ENCODE data around the gene CRADD.

CRADD gene

GRCh38 chr12:93784339-93785086 lies 107.3 kb downstream of the CRADD start:
- H3K4me1 ChIP-seq (ENCODE audit: control insufficient read depth, insufficient read depth, low read length): peaks cover 29% of the 10 kb centered on the region
- peak overlapping the region; percentile 86 for H3K27ac ChIP-seq (ENCODE audit: low read length)
- peak overlapping the region in 1 of 2 donors; percentile 16 for H3K4me3 ChIP-seq (ENCODE audit: low read length in 2 of 2)
- peak overlapping the region; percentile 43 to 49 for H3K9ac ChIP-seq (ENCODE audit: low read length in 2 of 2)
- H3K9me3 ChIP-seq (ENCODE audit: control insufficient read depth in 2 of 2, low read length in 2 of 2): no peaks in the 10 kb centered on the region
- no peaks in the 10 kb centered on the region for H3K27me3 ChIP-seq (ENCODE audit: control insufficient read depth in 1 of 2, insufficient read depth in 2 of 2, low read length in 2 of 2)
- no peaks in the 10 kb centered on the region for H3K36me3 ChIP-seq (ENCODE audit: control insufficient read depth in 2 of 2, insufficient read depth in 2 of 2, low read length in 2 of 2)

- peaks cover 20% of the 10 kb centered on the region for H3K4me1 ChIP-seq (ENCODE audit: control insufficient read depth, insufficient read depth, low read length)
- peak overlapping the region; percentile 86 for H3K27ac ChIP-seq (ENCODE audit: low read length)
- no peaks in the 10 kb centered on the region for H3K27me3 ChIP-seq (ENCODE audit: control insufficient read depth in 1 of 2, insufficient read depth in 2 of 2, low read length in 2 of 2)
- peak overlapping the region in 1 of 2 donors; percentile 49 for H3K9ac ChIP-seq (ENCODE audit: low read length in 2 of 2)
- H3K36me3 ChIP-seq (ENCODE audit: control insufficient read depth in 2 of 2, insufficient read depth in 2 of 2, low read length in 2 of 2): no peaks in the 10 kb centered on the region
- no peak overlapping the region for H3K4me3 ChIP-seq (ENCODE audit: low read length in 2 of 2)
- no peaks in the 10 kb centered on the region for H3K9me3 ChIP-seq (ENCODE audit: control insufficient read depth in 2 of 2, low read length in 2 of 2)
Measured at GRCh38 chr12:93785249-93786010, 108.3 kb downstream of the CRADD start.

GRCh38 chr12:93786656-93787397 lies 109.7 kb downstream of the CRADD start:
- H3K9me3 ChIP-seq (ENCODE audit: control insufficient read depth in 2 of 2, low read length in 2 of 2): no peaks in the 10 kb centered on the region
- no peak overlapping the region for H3K27ac ChIP-seq (ENCODE audit: low read length)
- H3K4me1 ChIP-seq (ENCODE audit: control insufficient read depth, insufficient read depth, low read length): peaks cover 20% of the 10 kb centered on the region
- no peak overlapping the region for H3K9ac ChIP-seq (ENCODE audit: low read length in 2 of 2)
- H3K36me3 ChIP-seq (ENCODE audit: control insufficient read depth in 2 of 2, insufficient read depth in 2 of 2, low read length in 2 of 2): no peaks in the 10 kb centered on the region
- H3K4me3 ChIP-seq (ENCODE audit: low read length in 2 of 2): no peak overlapping the region
- no peaks in the 10 kb centered on the region for H3K27me3 ChIP-seq (ENCODE audit: control insufficient read depth in 1 of 2, insufficient read depth in 2 of 2, low read length in 2 of 2)

DNA sequence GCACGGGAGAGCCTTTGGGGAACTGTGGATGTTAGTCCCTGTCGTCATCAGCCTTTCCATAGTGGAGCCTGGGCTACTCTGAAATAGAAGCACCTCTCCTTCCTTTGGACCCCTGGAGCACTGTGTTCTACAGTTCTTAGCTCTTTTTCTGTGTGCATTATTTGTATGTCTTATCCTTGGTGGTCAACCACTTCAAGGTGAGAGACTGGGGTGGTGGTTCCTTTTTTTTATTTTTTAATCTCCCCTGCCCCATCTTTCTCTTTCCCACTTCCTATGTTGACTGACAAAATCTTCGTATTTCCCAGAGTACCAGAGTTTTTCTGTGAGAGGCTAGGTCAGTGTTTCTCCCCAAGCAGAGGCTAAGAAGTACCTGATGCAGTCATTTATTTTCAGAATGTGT lies 111.7 kb downstream of the CRADD start:
- Histone ChIP-seq H3K36me3 (ENCODE audit: control insufficient read depth in 2 of 2, insufficient read depth in 2 of 2, low read length in 2 of 2) (no peaks in the 10 kb centered on the region), H3K4me1 (ENCODE audit: control insufficient read depth, insufficient read depth, low read length) (peaks cover 18% of the 10 kb centered on the region), H3K4me3 (ENCODE audit: low read length in 2 of 2) (no peak overlapping the region), H3K9ac (ENCODE audit: low read length in 2 of 2) (no peak overlapping the region), H3K9me3 (ENCODE audit: control insufficient read depth in 2 of 2, low read length in 2 of 2) (no peaks in the 10 kb centered on the region), H3K27ac (ENCODE audit: low read length) (no peak overlapping the region), H3K27me3 (ENCODE audit: control insufficient read depth in 1 of 2, insufficient read depth in 2 of 2, low read length in 2 of 2) (no peaks in the 10 kb centered on the region)

- Histone ChIP-seq H3K9me3 (ENCODE audit: control insufficient read depth in 2 of 2, low read length in 2 of 2) (no peaks in the 10 kb centered on the region), H3K9ac (ENCODE audit: low read length in 2 of 2) (no peak overlapping the region), H3K36me3 (ENCODE audit: control insufficient read depth in 2 of 2, insufficient read depth in 2 of 2, low read length in 2 of 2) (no peaks in the 10 kb centered on the region), H3K4me1 (ENCODE audit: control insufficient read depth, insufficient read depth, low read length) (peaks cover 10% of the 10 kb centered on the region), H3K27ac (ENCODE audit: low read length) (no peak overlapping the region), H3K4me3 (ENCODE audit: low read length in 2 of 2) (no peak overlapping the region), H3K27me3 (ENCODE audit: control insufficient read depth in 1 of 2, insufficient read depth in 2 of 2, low read length in 2 of 2) (no peaks in the 10 kb centered on the region)
Measured at GRCh38 chr12:93789767-93790166, 112.6 kb downstream of the CRADD start.

DNA sequence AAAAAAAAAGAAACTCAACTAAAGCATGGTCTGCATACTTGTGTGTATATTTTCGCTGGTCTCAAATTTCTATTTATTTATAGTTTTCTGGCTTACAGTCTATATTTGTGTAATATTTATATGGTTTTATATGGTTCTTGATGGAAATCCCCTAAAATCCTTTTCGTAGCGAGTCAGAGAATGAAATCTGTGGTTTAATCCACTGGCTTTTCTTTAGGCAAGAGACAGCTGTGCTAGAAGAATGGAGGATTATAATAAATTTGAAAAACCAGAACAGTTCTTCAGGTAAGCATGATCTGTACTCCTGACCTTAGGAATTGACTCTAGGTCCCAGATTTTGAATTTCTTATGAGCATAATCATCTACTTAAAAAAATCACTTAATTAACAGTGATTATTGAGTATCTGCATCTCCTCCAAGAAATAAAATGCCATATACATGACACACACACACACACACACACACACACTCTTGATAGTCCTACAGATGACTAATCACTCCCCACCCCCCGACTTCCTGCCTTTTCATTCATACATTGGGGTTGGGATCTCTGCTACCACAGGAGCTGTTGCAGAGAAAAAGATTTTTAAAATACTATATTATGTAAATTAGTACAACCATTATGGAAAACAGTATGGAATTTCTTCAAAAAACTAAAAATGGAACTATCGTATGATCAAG lies 113.4 kb downstream of the CRADD start:
- H3K9ac ChIP-seq (ENCODE audit: low read length in 2 of 2): no peak overlapping the region
- no peaks in the 10 kb centered on the region for H3K27me3 ChIP-seq (ENCODE audit: control insufficient read depth in 1 of 2, insufficient read depth in 2 of 2, low read length in 2 of 2)
- H3K36me3 ChIP-seq (ENCODE audit: control insufficient read depth in 2 of 2, insufficient read depth in 2 of 2, low read length in 2 of 2): no peaks in the 10 kb centered on the region
- no peaks in the 10 kb centered on the region for H3K9me3 ChIP-seq (ENCODE audit: control insufficient read depth in 2 of 2, low read length in 2 of 2)
- no peak overlapping the region for H3K27ac ChIP-seq (ENCODE audit: low read length)
- H3K4me1 ChIP-seq (ENCODE audit: control insufficient read depth, insufficient read depth, low read length): peaks cover 5% of the 10 kb centered on the region
- H3K4me3 ChIP-seq (ENCODE audit: low read length in 2 of 2): no peak overlapping the region

DNA sequence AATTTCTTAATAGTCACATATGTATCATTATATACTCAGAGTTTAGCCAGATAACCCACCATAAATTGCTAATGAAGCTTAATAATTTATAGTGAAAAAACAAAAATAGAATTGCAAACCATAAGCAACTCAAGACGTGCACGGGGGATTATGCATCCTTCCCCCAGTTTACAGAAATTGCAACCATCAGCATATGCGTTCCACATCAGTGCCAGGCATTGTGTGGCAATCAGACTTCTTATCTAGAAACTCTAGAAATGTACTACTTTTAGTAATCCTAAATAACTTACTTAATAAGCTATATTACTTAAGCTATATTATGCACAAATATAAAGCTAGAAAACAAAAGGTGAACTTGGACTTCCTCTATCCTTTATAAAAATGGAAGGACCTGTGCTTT lies 115.8 kb downstream of the CRADD start:
- Histone ChIP-seq H3K27ac (ENCODE audit: low read length) (no peak overlapping the region), H3K4me3 (ENCODE audit: low read length in 2 of 2) (no peak overlapping the region), H3K9me3 (ENCODE audit: control insufficient read depth in 2 of 2, low read length in 2 of 2) (no peaks in the 10 kb centered on the region), H3K36me3 (ENCODE audit: control insufficient read depth in 2 of 2, insufficient read depth in 2 of 2, low read length in 2 of 2) (no peaks in the 10 kb centered on the region), H3K9ac (ENCODE audit: low read length in 2 of 2) (no peak overlapping the region), H3K4me1 (ENCODE audit: control insufficient read depth, insufficient read depth, low read length) (no peaks in the 10 kb centered on the region), H3K27me3 (ENCODE audit: control insufficient read depth in 1 of 2, insufficient read depth in 2 of 2, low read length in 2 of 2) (no peaks in the 10 kb centered on the region)

- Histone ChIP-seq H3K9ac (ENCODE audit: low read length in 2 of 2) (no peak overlapping the region), H3K36me3 (ENCODE audit: control insufficient read depth in 2 of 2, insufficient read depth in 2 of 2, low read length in 2 of 2) (no peaks in the 10 kb centered on the region), H3K9me3 (ENCODE audit: control insufficient read depth in 2 of 2, low read length in 2 of 2) (no peaks in the 10 kb centered on the region), H3K4me1 (ENCODE audit: control insufficient read depth, insufficient read depth, low read length) (no peaks in the 10 kb centered on the region), H3K27ac (ENCODE audit: low read length) (no peak overlapping the region), H3K27me3 (ENCODE audit: control insufficient read depth in 1 of 2, insufficient read depth in 2 of 2, low read length in 2 of 2) (no peaks in the 10 kb centered on the region), H3K4me3 (ENCODE audit: low read length in 2 of 2) (no peak overlapping the region)
Measured at GRCh38 chr12:93793983-93794382, 116.8 kb downstream of the CRADD start.

DNA sequence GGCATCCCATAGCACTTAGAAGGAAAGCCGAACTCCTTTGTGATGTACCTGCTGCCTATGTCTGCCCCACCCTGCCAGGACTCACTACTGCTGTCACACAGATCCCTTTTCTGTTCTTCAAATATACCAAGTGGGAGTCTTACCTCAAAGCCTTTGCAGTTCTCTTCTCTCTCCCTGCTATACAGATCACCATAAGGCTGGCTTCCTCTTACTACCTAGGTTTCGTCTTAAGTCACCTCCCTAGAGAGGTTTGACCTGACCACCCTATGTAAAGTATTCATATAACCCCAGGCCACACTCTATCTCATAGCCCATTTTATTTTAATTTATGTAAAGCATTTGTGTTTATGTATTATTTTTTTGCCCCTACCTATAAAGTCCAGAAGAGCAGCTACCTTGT lies 117.6 kb downstream of the CRADD start:
- Histone ChIP-seq H3K36me3 (ENCODE audit: control insufficient read depth in 2 of 2, insufficient read depth in 2 of 2, low read length in 2 of 2) (no peaks in the 10 kb centered on the region), H3K9me3 (ENCODE audit: control insufficient read depth in 2 of 2, low read length in 2 of 2) (no peaks in the 10 kb centered on the region), H3K4me1 (ENCODE audit: control insufficient read depth, insufficient read depth, low read length) (no peaks in the 10 kb centered on the region), H3K27me3 (ENCODE audit: control insufficient read depth in 1 of 2, insufficient read depth in 2 of 2, low read length in 2 of 2) (no peaks in the 10 kb centered on the region), H3K9ac (ENCODE audit: low read length in 2 of 2) (no peak overlapping the region), H3K4me3 (ENCODE audit: low read length in 2 of 2) (no peak overlapping the region), H3K27ac (ENCODE audit: low read length) (no peak overlapping the region)

DNA sequence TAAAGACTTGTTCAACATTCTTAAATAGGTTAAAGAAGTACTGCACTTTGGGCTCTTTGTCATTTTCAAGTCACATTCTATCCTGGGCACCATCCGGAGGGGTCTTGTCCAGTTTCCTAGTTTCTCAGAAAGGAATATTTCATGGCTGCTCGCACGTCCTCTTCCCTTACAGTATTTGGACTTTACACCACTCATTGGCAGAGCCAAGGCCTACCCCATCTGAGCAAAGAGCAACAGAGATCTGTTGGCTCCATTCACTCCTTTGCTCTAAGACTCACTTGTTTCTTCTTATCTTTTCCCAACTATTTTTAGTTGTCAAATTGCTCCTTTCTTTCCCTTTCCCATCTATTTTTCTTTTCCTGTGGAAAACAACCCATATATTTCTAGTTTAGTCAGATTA lies 118.2 kb downstream of the CRADD start:
- H3K36me3 ChIP-seq (ENCODE audit: control insufficient read depth in 2 of 2, insufficient read depth in 2 of 2, low read length in 2 of 2): no peaks in the 10 kb centered on the region
- H3K9me3 ChIP-seq (ENCODE audit: control insufficient read depth in 2 of 2, low read length in 2 of 2): no peaks in the 10 kb centered on the region
- no peak overlapping the region for H3K9ac ChIP-seq (ENCODE audit: low read length in 2 of 2)
- H3K27me3 ChIP-seq (ENCODE audit: control insufficient read depth in 1 of 2, insufficient read depth in 2 of 2, low read length in 2 of 2): no peaks in the 10 kb centered on the region
- H3K4me3 ChIP-seq (ENCODE audit: low read length in 2 of 2): no peak overlapping the region
- no peaks in the 10 kb centered on the region for H3K4me1 ChIP-seq (ENCODE audit: control insufficient read depth, insufficient read depth, low read length)
- H3K27ac ChIP-seq (ENCODE audit: low read length): no peak overlapping the region
